ENCODE data around the gene TEDC2. TPM values are rescaled to one million over a fixed set of nuclear protein-coding genes. Genes with fewer than 3 reads are reported as not detected.
"Not testable (repeated sequence)": the region's sequence is repeated elsewhere in the genome, so short reads cannot be mapped to it uniquely, and the experiment has no call there.

Gene TEDC2
- total RNA-seq, 4 donors from 2014 or later, result 0.83 to 0.96 TPM; not detected in 2

GRCh38 chr16:2429771-2430663 is 29.9 kb upstream of the TEDC2 start:
- Histone ChIP-seq H3K27ac (peak overlapping the region in 2 of 3 donors; percentile 5 to 40), H3K4me3 (replicated peaks in 1 of 3) (peak overlapping the region; percentile 31 to 78 (median 49)), H3K27me3 (no peaks in the 10 kb centered on the region), H3K4me1 (peaks cover 6 to 18% of the 10 kb centered on the region in 2 donors), H3K9me3 (no peaks in the 10 kb centered on the region), H3K36me3 (no peaks in the 10 kb centered on the region)
- DNase-seq, result peak in 1 of 2 donors; percentile 5
- TF ChIP-seq POLR2A (IDR thresholded peaks at IDR 0.05), result no peak
- no peak for TF ChIP-seq CTCF (IDR thresholded peaks at IDR 0.05)
- 8 to 9% methylated on average over 39 to 40 of the region's 46 CpGs for WGBS, 2 donors
- intact Hi-C loops (cut with DNase I), result loop anchor here (5.0 to 10.0 kb wide), 4 partner anchors 72 to 235 kb away; partner anchors contain the start of genes CASKIN1 and RNPS1

GRCh38 chr16:2432286-2432685 is 27.6 kb upstream of the TEDC2 start:
- Histone ChIP-seq H3K36me3 (no peaks in the 10 kb centered on the region), H3K27ac (no peak overlapping the region), H3K4me3 (replicated peaks in 1 of 3) (no peak overlapping the region), H3K27me3 (no peaks in the 10 kb centered on the region), H3K9me3 (no peaks in the 10 kb centered on the region), H3K4me1 (peaks cover 6 to 9% of the 10 kb centered on the region in 2 donors)
- intact Hi-C loops (cut with DNase I), result no loop called here
- TF ChIP-seq CTCF (IDR thresholded peaks at IDR 0.05) (no peak), POLR2A (IDR thresholded peaks at IDR 0.05) (no peak)
- 95 to 98% methylated on average over 6 of the region's 6 CpGs for whole genome bisulfite sequencing, 2 donors
- no peak for DNase-seq

GRCh38 chr16:2432801-2433505 is 27.0 kb upstream of the TEDC2 start:
- intact Hi-C loops (cut with DNase I), result no loop called here
- peaks cover 6 to 9% of the 10 kb centered on the region in 2 donors for H3K4me1 ChIP-seq
- no peaks in the 10 kb centered on the region for H3K27me3 ChIP-seq
- no peaks in the 10 kb centered on the region for H3K36me3 ChIP-seq
- H3K4me3 ChIP-seq (replicated peaks in 1 of 3), result no peak overlapping the region
- WGBS, 2 donors, result 96 to 100% methylated on average over 13 to 15 of the region's 15 CpGs
- TF ChIP-seq POLR2A (IDR thresholded peaks at IDR 0.05) (no peak), CTCF (IDR thresholded peaks at IDR 0.05) (no peak)
- H3K9me3 ChIP-seq, result no peaks in the 10 kb centered on the region
- DNase-seq, result no peak
- no peak overlapping the region for H3K27ac ChIP-seq

- H3K9me3 ChIP-seq; H3K4me1 ChIP-seq; H3K4me3 ChIP-seq (replicated peaks in 1 of 3); H3K27me3 ChIP-seq; DNase-seq; H3K36me3 ChIP-seq; H3K27ac ChIP-seq; intact Hi-C loops (cut with DNase I): not testable (repeated sequence)
- 95 to 98% methylated on average over 4 of the region's 4 CpGs for WGBS, 2 donors
Measured at GRCh38 chr16:2435236-2435635, 24.7 kb upstream of the TEDC2 start.

- 94 to 95% methylated on average over 8 to 9 of the region's 9 CpGs for WGBS, 2 donors
- no peak overlapping the region for H3K27ac ChIP-seq
- H3K27me3 ChIP-seq, result no peaks in the 10 kb centered on the region
- intact Hi-C loops (cut with DNase I), result no loop called here
- TF ChIP-seq POLR2A (IDR thresholded peaks at IDR 0.05), result no peak
- no peak for TF ChIP-seq CTCF (IDR thresholded peaks at IDR 0.05)
- H3K36me3 ChIP-seq, result no peaks in the 10 kb centered on the region
- DNase-seq, result no peak
- no peaks in the 10 kb centered on the region for H3K4me1 ChIP-seq
- H3K4me3 ChIP-seq (replicated peaks in 1 of 3), result no peak overlapping the region
- H3K9me3 ChIP-seq, result no peaks in the 10 kb centered on the region
Measured at GRCh38 chr16:2436110-2436509, 23.8 kb upstream of the TEDC2 start.
